HG02970 (cell line): ENCODE data around the gene GLIS1.

Experiments
- ATAC-seq: cut with Tn5 transposase; IDR thresholded peaks from one replicate; pipeline ENCODE4 v1.9.1; 2021; ENCODE audit warnings: mild to moderate bottlenecking, moderate library complexity, moderate number of reproducible peaks; ENCODE audit not compliant: unreplicated experiment, low FRiP score

GLIS1 gene

DNA sequence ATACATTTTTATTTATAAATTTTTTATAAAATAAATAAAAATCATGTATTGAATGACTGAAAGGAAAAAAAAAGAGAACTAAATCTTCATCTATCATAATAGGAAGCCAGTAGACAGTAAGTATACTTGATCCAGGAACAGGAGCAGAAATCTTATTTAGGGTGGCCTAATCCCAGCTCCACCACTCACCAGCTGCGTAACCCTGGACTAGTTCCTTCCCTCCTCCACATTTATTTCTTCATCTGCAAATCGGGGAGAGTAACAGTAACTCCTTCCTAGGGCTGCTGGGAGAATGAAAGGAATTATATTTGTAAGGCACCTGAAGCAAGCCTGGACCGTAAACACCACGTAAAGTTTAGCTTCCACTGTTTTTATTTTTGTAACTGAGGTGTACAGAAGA, 17.9 kb downstream of the GLIS1 start:
- ATAC-seq, result no peak

DNA sequence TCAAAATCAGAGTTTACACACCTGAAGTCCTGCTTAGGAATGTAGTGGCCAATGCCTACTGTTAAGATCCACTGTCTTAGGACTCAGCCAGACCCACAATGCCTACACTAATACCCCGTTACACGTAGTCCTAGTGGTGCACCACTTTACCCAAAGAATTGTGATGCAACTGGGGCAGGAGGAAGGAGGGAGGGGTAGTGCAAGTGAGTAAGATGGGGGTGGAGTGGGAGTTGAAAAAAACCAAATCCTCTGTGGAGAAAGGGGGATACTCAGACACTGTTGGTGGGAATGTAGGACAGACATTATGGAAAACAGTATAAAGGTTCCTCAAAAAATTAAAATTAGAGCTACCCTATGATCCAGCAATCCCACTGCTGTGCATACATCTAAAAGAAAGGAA, 19.5 kb downstream of the GLIS1 start:
- no peak for ATAC-seq

DNA sequence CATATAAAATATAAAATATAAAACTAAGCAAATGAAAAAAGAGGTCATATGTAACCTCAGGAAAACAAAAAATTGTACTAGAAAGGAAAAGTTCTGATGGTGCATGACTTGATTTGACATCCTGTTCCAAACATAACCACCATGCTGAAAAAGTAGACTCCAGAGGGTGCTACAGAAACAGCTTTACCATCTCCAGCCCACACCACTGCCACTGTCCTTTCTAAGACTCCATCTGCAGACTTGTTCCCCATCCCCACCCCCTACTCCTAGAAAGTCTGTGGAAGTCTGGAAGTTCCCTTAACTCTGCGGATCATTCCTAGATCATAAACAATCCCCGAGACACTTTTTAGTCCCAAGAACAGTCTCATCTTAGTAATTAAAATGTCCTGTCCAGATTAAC, 20.5 kb downstream of the GLIS1 start:
- no peak for ATAC-seq

DNA sequence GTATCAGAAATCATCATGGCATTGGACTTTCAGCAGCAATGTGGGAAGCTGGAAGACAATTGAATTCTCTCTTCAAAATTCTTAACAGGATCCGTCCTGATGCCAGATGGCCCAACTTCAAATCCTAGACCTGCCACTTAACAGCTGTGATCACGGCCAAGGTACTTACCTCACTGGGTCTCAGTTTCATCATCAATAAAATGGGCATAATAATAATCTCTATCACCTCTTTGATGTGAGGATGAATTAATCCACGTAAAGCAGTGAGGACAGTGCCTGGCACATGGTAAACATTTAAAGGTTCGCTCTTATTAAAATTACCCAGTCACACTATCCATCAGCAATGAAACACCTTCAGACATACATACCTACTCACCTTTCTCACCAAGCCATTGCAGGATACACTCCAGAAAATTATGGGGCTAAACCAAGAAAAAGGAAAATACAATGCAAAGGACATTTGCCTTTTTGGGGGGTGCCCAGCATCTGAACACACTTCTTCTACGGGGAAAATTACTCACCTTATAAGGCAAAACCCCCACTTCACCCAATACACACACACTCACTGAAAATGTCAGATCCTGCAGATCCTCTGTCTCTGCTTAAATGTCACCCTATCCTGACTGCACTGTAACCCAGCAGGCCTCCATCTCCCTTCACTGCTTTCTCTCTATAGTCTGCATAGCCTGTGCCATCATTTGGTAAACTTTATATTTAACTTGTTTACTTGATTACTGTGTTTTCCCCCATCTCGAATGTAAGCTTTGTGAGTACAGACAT, 21.7 kb downstream of the GLIS1 start:
- no peak for ATAC-seq

DNA sequence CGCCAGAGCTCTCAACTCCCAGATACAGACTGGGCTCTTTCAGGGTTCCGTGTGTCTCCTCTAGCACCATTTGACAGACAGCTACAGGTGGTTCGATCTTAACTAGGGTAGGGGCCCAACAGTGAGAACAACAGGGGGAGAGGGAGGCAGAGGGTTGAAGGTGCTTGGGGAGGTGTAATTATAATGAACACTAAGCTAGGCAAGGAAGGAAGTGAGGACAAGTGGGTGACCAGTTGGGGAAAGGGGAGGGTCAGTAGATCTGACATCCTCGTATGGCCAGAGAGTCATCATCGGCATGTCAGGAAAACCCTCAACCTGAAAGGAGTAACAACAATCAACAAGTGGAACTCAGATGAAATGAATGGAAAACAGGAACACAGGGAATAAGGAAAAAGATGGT, 22.8 kb downstream of the GLIS1 start:
- no peak for ATAC-seq

DNA sequence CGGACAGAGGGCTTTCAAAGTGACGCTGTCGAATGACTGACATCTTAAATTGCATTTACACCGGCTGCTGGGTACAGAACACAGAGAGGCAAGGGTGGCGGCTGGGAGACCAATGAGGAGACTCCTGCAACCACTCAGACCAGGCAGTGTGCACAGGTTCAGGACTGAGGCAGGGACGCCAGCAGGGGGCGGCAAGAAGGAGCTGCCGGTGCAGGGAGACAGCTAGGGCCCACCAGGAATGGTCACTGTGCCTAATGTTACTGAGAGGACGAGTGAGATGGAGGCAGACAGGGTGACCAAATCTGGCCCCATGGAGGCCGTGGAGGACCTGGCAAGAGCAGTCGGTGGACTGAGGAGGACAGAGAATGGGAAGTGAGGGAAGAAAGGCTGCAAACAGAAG, 23.5 kb downstream of the GLIS1 start:
- no peak for ATAC-seq

DNA sequence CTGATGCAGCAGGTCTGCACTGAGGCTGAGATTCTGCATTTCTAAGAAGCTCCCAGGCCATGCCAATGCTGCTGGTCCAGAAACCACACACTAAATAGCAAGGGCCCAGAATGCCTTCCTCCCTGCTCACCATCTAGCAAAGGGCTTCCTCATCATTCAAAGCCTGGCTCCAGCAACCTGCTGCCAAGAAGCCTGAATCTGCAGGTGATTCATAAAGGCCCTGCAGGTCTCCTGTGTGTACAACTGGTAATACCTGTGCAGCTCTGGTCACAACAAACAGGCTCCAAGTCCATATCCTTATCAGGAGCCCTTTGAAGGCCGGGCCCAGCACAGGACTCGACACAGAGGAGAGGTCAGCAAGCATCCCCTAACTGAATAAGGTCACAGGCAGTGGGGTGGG, 26.7 kb downstream of the GLIS1 start:
- ATAC-seq, result no peak

DNA sequence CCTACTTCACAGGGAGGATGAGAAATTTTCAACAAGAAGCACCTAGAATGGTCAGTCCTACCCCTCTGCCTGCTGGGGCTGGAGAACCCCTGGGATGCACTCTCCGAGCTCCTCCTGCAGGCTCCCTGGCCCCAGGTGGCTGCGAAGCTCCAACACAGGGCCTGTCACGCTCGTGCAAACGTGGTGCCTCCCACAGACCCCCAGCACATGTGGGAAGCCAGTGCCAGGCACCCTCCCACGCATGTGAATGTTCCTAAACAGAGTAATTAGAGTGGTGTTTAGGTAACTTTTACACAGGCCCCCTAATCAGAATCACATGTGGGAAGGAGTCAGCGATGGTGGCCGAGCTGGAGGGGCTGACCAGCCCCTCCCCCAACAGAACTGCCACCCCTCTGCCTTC, 28.4 kb downstream of the GLIS1 start:
- no peak for ATAC-seq

DNA sequence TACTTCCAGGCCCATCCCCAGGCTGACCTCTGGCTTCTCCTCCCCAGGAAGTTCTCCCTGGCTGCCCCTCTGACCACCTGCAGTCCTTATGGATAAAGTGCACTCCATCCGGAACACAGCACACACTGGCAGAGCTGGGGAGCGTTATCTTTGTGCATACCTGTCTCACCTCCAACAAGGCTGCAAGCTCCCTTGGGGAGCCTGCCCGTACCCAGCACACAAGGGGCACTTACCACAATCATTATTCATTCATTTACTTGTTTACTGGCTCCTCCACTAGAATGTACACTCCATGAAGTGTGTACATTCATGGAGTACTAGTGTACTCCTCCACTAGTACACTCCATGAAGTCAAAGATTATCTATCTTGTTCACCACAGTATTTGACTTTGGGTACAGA, 30.3 kb downstream of the GLIS1 start:
- no peak for ATAC-seq

DNA sequence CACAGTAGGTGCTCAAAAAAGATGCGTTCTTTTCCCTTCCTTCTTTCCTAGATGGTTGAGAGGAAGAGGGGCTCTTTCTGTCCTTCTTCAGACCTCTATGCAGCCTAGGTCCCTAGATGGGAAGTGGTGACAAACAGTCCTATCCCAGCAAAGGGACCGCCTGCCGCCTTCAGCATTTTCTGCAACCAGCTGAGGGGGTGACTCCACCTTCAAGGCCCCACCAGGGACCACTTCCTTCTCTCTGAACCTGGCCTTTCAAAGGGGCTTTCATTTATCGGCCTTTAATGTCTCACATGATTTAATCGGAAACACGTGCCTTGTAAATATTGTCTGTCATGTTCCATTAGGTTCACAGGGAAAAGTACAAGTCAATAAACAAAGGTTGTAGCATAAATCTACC, 32.6 kb downstream of the GLIS1 start:
- ATAC-seq, result no peak

DNA sequence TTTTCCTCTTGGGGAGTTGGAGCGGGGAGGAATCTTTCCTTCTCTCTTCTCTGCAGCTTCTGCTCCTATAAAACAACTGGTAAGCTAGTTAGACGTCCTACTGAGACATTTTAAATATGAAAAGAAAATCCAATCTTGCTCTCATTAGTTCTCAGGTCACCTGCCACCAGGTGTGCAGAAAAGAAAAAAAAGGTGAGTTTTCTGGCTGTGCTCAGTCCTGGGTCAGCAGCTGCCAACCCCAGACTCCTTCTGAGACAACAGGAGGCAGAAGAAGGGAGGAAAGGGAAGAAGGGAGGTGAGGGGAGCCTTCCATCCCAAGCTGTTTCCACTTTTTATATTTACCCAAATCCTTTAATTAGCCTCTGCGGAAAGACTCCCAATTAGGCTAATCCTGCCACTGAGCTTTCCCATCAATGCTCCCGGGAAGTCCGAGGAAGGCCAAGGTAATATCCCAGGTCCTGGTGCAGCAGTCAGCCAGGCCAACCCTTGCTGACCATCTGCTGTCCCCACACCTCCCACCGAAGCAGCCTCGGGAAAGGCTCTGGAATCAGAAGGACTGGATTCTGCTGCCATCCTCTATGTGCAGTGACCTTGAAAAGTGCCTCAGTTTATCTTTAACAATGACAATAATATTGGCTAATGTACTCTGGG, 33.4 kb downstream of the GLIS1 start:
- ATAC-seq, result no peak

DNA sequence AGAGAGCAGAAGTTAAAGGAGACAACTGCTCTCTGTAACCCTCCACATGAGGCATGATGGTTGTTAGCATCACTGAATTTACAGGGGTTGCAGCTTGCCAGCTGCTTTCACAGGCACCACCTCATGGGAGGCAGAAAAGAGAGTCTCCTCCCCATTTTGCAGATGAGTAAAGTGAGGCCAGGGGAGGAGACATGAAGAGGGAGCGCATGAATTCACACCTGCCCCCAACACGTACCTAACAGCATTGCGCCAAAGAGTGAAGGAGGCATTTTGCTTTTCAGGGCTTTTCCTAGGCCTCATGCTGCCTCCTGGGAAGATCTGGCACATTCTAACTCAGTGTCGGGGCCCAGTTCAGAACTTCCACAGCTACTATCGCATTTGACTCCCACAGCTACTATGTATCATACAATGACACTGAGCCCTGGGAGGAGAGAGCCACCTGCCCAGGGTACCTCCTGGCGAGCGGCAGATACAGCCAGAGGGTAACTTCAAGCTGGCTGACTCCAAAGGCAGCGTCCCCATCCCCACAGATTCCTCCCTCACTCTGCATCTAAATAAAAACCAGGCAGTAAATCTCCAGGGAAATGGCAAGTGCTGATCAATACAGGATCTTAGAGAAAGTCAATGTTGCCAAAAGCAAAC, 34.0 kb downstream of the GLIS1 start:
- ATAC-seq, result no peak

DNA sequence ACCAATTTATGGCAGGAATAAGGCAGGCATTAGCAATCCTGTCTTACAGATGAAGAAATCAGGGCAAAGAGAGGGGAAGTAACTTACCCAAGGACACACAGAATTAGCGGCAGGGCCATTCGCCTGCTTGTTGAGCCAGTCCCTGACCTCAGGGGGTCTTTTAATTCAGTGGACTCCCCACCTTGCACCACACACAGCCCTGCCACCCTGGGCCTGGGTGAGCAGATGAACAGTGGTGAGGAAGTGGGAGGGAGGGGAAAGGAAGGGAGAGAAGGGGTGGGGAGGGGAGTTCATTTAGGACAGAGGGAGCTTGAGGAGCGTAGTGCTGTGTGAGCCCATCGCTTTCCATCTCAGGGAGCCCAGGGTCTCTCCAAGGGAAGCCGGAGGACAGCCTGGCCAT, 34.7 kb downstream of the GLIS1 start:
- ATAC-seq, result no peak

DNA sequence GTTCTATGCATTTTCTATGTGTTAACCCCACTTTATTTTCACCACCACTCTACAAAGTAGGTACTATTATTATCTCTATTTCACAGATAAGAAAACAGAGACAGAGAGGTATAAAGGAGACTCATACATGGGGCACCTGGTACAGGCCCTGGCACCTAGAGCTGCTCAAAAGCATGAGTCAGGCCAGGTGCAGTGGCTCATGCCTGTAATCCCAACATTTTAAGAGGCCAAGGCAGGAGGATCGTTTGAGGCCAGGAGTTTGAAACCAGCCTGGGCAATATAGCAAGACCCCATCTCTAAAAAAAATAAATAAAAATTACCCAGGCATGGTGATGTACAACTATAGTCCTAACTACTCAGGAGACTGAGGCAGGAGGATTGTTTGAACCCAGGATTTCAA, 35.8 kb downstream of the GLIS1 start:
- ATAC-seq, result no peak

DNA sequence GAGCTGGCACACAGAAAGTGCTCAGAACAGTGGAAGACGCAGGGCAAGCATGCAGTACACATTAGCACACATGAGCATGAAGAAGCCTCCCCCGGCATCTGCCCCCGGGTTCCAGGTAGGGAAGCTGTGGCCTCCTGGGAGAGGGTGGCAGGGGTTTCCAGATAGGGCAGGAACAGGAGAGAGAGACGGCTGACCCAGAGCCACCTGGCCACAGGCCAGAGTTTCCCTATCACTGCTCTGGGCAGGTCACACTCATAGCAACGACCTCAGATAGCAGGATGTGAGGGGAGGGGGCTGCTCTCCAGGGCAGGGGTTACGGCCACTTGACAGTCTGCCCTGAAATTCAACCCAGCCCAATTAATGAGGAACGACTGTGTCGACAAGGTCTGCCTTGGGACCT, 36.6 kb downstream of the GLIS1 start:
- no peak for ATAC-seq

DNA sequence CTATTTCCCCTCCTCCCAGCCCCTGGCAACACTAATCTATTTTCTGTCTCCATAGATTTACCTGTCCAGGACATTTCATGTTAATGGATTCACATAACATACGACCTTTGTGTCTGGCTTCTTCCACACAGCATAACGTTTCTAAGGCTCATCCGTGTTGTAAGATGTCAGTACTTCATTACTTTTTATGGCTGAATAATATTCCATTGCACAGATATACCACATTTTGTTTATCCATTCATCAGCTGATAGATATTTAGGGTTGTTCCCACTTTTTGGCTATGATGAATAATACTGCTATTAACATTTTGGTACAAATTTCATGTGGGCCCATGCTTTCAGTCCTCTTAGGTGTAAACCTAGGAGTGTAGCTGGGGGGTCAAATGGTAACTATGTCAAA, 38.2 kb downstream of the GLIS1 start:
- no peak for ATAC-seq

DNA sequence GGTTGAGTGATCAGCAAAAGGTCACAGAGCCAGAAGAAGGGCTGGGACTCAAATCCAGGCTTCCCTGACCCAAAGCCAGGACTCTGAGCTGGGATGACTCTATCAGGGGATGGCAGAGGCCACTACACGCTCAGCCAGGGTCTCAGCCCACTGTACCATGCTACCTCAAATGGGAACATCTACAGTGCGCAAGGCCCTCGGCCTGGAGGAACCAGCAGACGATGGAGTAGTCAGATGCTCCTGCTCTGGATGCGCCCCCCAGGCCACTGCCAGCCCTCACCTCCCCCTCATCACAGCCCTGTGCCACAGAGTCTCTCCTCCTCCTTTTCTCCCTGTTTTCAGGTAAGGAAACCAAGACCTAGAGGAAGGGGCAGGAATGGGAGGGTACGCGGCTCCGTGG, 39.0 kb downstream of the GLIS1 start:
- no peak for ATAC-seq

DNA sequence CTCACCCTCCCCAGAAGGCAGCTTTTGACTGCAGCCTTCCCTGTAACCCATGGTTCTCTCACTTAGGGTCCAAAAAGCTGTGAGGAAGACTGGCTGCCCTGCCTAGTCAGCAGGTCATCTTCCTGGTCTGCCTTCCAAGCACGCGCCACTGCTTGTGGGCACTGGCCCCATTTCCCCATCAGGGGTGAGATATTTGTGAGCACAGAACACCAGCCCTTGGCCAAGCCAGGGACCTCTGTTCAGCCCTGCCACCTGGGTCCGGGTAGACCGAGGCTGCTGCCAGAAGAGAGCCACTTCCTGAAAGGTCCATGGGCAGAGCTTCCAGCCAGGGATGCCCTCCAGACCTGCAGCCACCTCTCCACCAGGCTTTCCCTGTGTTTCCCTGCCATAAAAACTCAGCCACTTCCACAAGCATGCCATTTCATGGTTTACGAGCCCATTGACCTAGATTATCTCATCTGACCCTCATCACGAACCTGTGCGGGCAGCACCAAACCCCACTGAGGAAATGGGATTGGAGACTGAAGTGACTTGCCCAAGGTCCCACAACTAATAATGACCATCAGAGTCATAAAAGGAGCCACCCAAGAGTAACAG, 40.5 kb downstream of the GLIS1 start:
- no peak for ATAC-seq

DNA sequence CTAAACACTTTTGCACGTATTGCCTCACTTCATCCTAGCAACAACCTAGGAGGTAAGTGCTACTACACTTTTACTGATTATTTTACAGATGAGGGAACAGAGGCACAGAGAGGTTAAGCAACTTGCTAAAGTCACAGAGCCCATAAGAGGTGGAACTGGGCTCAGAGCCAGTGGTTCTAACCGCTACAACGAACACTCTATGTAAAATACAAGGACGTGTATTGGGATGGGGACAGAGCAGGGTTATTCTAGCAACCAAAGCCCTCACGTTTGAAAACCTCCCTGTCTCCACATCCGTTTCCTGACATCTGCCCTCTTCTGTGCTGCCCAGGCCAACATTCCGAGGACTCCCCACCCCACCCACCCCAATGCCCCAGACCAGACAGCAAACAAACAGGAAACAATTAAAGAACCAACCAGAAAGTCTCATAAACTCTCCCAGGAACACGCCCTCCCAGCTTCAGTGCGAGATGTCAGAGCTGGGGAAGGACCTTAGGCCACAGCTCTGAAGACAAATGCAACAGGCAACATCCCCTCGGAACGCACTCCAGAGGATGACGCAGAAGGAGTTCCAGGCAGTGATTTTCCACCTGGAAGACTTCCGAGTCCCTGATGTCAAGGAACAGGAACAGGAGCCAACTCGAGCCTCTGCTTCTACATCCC, 41.1 kb downstream of the GLIS1 start:
- no peak for ATAC-seq

DNA sequence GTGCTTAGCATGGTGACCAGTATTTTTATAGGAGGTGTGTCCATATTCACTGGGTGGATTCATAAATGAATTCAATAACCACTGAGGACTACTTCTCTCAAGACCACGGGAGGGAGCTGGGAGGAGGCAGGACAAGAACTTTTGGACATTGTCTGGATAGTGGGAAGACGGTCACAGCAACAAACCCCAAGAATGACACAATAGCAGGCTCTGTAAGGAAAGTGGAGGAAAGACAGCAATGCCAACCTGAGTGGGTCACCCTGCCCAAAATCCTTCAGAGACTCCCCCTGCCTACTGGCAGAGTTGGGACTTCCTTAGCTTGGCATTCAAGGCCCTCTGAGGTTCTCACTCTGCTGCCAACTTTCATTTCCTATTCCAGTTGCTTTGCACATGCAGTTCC, 42.0 kb downstream of the GLIS1 start:
- ATAC-seq, result no peak

DNA sequence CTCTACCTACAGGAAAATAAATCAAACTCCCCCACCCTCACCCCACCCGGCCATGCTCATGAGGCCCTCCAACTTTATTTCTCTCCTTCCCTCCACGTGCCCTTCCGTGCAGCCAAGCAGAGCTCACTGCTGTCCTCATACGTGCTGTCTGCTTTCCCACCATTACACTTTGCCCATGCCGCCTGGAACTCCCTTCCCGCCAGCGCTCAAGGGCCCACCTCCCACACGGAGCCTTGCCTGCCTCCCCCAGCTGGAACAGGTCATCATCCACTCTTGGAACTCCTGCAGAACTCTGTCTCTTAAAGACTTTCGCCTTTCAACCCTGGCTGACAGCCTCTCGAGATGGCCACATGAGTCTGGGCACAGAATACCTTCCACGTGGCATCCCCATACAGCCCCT, 42.4 kb downstream of the GLIS1 start:
- no peak for ATAC-seq
